ENCODE data around the gene GAL.

The GAL gene

GRCh38 chr11:68710409-68710808 is 26.1 kb downstream of the GAL start:
- no peaks in the 10 kb centered on the region; the same call in 1 of the 2 replicates for H3K27me3 ChIP-seq (ENCODE audit: insufficient read depth, low read depth)
- no peak overlapping the region for H3K9ac ChIP-seq
- no peaks in the 10 kb centered on the region for H4K20me1 ChIP-seq (ENCODE audit: insufficient read depth)
- H3K27ac ChIP-seq: no peak overlapping the region
- no peaks in the 10 kb centered on the region for H3K79me2 ChIP-seq (ENCODE audit: insufficient read depth, low read depth)
- H2AFZ ChIP-seq (ENCODE audit: low read depth): no peak overlapping the region
- no peak overlapping the region for H3K4me3 ChIP-seq (IDR thresholded peaks at IDR 0.05; ENCODE audit: insufficient read depth, low read depth, low read length)
- no peak for TF ChIP-seq CTCF (conservative IDR thresholded peaks at IDR 0.05; ENCODE audit: low read depth, low read length)
- H3K4me1 ChIP-seq (ENCODE audit: low read depth, poor library complexity, severe bottlenecking): no peaks in the 10 kb centered on the region
- H3K36me3 ChIP-seq (ENCODE audit: insufficient read depth): no peaks in the 10 kb centered on the region
- no peak overlapping the region for H3K4me2 ChIP-seq

GRCh38 chr11:68711114-68711513 is 26.8 kb downstream of the GAL start:
- Histone ChIP-seq H3K36me3 (ENCODE audit: insufficient read depth) (no peaks in the 10 kb centered on the region), H3K27ac (no peak overlapping the region), H3K4me3 (IDR thresholded peaks at IDR 0.05; ENCODE audit: insufficient read depth, low read depth, low read length) (no peak overlapping the region), H3K4me1 (ENCODE audit: low read depth, poor library complexity, severe bottlenecking) (no peaks in the 10 kb centered on the region), H3K27me3 (ENCODE audit: insufficient read depth, low read depth) (no peaks in the 10 kb centered on the region; the same call in 1 of the 2 replicates), H3K9ac (no peak overlapping the region), H3K4me2 (no peak overlapping the region), H4K20me1 (ENCODE audit: insufficient read depth) (no peaks in the 10 kb centered on the region), H2AFZ (ENCODE audit: low read depth) (no peak overlapping the region), H3K79me2 (ENCODE audit: insufficient read depth, low read depth) (no peaks in the 10 kb centered on the region)
- no peak for TF ChIP-seq CTCF (conservative IDR thresholded peaks at IDR 0.05; ENCODE audit: low read depth, low read length)

GRCh38 chr11:68714060-68714856 is 29.9 kb downstream of the GAL start:
- no peak overlapping the region for H3K9ac ChIP-seq
- no peak overlapping the region for H3K4me2 ChIP-seq
- H3K27me3 ChIP-seq (ENCODE audit: insufficient read depth, low read depth): no peaks in the 10 kb centered on the region; the same call in 1 of the 2 replicates
- no peaks in the 10 kb centered on the region for H4K20me1 ChIP-seq (ENCODE audit: insufficient read depth)
- no peak overlapping the region for H3K4me3 ChIP-seq (IDR thresholded peaks at IDR 0.05; ENCODE audit: insufficient read depth, low read depth, low read length)
- no peaks in the 10 kb centered on the region for H3K36me3 ChIP-seq (ENCODE audit: insufficient read depth)
- no peak overlapping the region for H2AFZ ChIP-seq (ENCODE audit: low read depth)
- no peaks in the 10 kb centered on the region for H3K79me2 ChIP-seq (ENCODE audit: insufficient read depth, low read depth)
- H3K4me1 ChIP-seq (ENCODE audit: low read depth, poor library complexity, severe bottlenecking): no peaks in the 10 kb centered on the region
- no peak overlapping the region for H3K27ac ChIP-seq
- TF ChIP-seq CTCF (conservative IDR thresholded peaks at IDR 0.05; ENCODE audit: low read depth, low read length): no peak

GRCh38 chr11:68715456-68716122 is 31.2 kb downstream of the GAL start:
- Histone ChIP-seq H3K4me1 (ENCODE audit: low read depth, poor library complexity, severe bottlenecking) (no peaks in the 10 kb centered on the region), H2AFZ (ENCODE audit: low read depth) (no peak overlapping the region), H3K4me2 (no peak overlapping the region), H4K20me1 (ENCODE audit: insufficient read depth) (no peaks in the 10 kb centered on the region), H3K27ac (no peak overlapping the region), H3K4me3 (IDR thresholded peaks at IDR 0.05; ENCODE audit: insufficient read depth, low read depth, low read length) (no peak overlapping the region), H3K36me3 (ENCODE audit: insufficient read depth) (no peaks in the 10 kb centered on the region), H3K27me3 (ENCODE audit: insufficient read depth, low read depth) (no peaks in the 10 kb centered on the region), H3K9ac (no peak overlapping the region), H3K79me2 (ENCODE audit: insufficient read depth, low read depth) (no peaks in the 10 kb centered on the region)
- TF ChIP-seq CTCF (conservative IDR thresholded peaks at IDR 0.05; ENCODE audit: low read depth, low read length): no peak

Data from KMS-11 (cell line).